ES-I3 (cell line): ENCODE results near the gene DYNC2LI1.
A peak's percentile ranks its signal among the peaks of the same experiment; 100 is the strongest.

Source experiments
- H3K36me3 ChIP-seq: 2 replicates; pipeline ENCODE4 v1.6.1; 2013; ENCODE audit warnings: mild to moderate bottlenecking, low read length, control low read depth, moderate library complexity; ENCODE audit not compliant: insufficient read depth
- H3K4me1 ChIP-seq: 2 replicates; pipeline ENCODE4 v1.6.1; 2013; ENCODE audit warnings: mild to moderate bottlenecking, control low read depth, low read length; ENCODE audit not compliant: insufficient read depth
- H3K9ac ChIP-seq: 2 replicates; pipeline ENCODE4 v1.6.1; 2013; ENCODE audit warnings: low read depth, mild to moderate bottlenecking, low read length, moderate library complexity
- H3K9me3 ChIP-seq: 2 replicates; pipeline ENCODE4 v1.6.1; 2013; ENCODE audit warnings: mild to moderate bottlenecking, low read length, moderate library complexity; ENCODE audit not compliant: control insufficient read depth, insufficient read depth

DYNC2LI1 gene

DNA sequence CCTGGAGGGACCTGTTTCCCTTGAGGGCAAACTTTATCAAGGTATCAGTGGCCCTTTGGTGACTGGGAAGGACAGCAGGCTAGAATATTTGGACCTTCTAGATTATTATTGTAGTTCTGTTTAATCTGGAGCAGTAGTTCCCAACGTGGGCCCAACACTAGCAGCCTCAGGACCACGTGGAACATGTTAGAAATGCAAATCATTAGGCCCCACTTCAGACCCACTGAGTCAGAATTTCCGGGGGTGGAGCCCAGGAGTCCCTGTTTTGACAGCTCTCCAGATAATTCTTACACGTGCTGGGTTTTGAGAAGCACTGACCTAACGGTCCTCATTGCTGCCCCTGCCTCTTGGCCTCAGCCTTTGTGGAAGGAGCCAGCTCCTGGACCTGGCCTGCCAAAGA is 25.5 kb upstream of the DYNC2LI1 start:
- Histone ChIP-seq H3K9me3 (no peaks in the 10 kb centered on the region), H3K4me1 (no peaks in the 10 kb centered on the region), H3K36me3 (no peaks in the 10 kb centered on the region; the same call in 1 of the 2 replicates), H3K9ac (no peak overlapping the region)

GRCh38 chr2:43749583-43749982 is 24.3 kb upstream of the DYNC2LI1 start:
- Histone ChIP-seq H3K9ac (no peak overlapping the region), H3K36me3 (no peaks in the 10 kb centered on the region), H3K4me1 (no peaks in the 10 kb centered on the region)

DNA sequence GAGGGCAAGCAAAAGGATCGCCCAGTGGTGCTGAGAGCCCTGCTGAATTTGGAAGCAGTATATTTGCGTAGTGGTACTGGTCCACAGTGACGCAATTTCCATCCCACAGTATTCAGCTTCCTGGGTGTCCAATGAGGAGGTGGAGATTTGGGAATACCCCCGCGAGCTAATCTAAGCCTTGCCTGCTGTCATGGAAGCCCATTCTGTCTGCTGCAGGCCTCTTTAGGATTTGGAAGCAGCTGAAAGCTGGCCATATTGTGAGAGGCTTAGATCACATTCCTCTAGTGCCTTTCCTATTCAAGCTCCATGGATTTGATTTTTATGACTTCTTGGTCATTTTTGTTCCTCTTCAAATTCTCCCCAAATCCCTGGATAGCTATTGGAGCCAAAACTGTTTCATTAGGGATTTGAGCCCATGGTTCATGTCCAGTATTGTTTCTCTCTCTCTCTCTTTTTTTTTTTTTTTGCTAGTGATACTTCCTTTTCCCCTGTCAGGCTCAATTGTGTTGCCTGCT is 22.3 kb upstream of the DYNC2LI1 start:
- Histone ChIP-seq H3K9ac (no peak overlapping the region), H3K36me3 (no peaks in the 10 kb centered on the region), H3K4me1 (no peaks in the 10 kb centered on the region), H3K9me3 (no peaks in the 10 kb centered on the region)

More at GRCh38 chr2:43749583-43749982, 24.3 kb upstream of the DYNC2LI1 start:
- H3K9me3 ChIP-seq: no peaks in the 10 kb centered on the region

GRCh38 chr2:43752302-43752701 is 21.5 kb upstream of the DYNC2LI1 start:
- no peaks in the 10 kb centered on the region for H3K36me3 ChIP-seq
- H3K9ac ChIP-seq: no peak overlapping the region
- no peaks in the 10 kb centered on the region for H3K9me3 ChIP-seq
- H3K4me1 ChIP-seq: no peaks in the 10 kb centered on the region

DNA sequence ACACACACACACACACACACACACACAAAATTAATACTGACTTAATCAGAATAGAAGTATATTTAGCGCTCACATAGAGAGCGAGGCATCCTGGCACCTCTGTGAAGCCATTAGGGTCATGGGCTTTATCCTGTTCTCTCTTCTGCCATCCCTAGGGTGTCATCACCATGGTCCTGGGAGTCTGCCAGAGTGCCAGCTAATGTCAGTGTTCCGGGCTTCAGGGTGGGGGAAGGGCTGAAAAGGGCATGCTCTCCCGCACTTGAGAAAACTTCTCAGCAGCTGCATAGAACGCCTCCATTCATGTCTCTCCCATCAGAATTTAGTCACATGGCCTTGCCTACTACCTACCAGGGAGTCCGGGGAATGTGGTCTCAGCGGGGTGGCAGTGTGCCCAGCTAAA is 19.7 kb upstream of the DYNC2LI1 start:
- H3K9me3 ChIP-seq: no peaks in the 10 kb centered on the region
- H3K4me1 ChIP-seq: no peaks in the 10 kb centered on the region
- no peaks in the 10 kb centered on the region for H3K36me3 ChIP-seq
- H3K9ac ChIP-seq: no peak overlapping the region

DNA sequence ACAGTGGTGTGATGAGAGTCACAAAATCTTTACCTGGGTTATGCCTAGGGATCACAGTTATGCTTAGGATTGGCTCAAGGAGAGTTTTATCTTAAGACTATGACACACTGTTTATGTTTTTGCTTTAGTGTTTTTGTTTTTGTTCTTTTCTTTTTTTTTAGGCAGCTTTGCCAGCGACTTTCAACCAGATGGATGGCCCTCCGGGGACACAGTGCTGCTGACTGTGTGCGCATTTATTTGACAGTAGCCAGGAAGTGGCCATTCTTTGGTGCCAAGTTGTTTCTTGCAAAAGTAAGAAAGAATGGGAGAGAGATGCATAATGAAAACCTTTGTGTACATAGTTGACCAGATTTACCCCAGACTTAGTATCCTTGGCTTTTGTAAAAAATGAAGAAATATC is 15.1 kb upstream of the DYNC2LI1 start:
- no peak overlapping the region for H3K9ac ChIP-seq
- no peaks in the 10 kb centered on the region for H3K4me1 ChIP-seq
- H3K36me3 ChIP-seq: no peaks in the 10 kb centered on the region
- no peaks in the 10 kb centered on the region for H3K9me3 ChIP-seq

DNA sequence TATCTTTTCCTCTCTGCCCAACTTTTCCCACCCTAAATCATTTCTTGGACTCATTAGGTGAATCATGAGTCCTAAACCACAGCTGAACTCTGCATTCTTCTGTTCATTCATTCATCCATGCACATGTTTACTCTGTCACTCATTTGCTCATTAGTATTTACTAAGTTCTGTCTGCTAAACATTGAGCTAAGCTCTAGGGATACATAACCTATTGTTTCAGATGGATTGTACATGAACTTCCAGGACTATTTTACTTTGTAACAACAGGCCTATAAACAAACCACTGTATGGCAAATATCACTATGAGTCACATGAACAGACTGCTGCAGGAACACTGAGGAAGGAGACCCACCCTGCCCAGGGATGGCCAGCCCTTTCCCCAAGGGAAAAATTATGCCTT is 14.6 kb upstream of the DYNC2LI1 start:
- Histone ChIP-seq H3K9me3 (no peaks in the 10 kb centered on the region), H3K9ac (no peak overlapping the region), H3K4me1 (no peaks in the 10 kb centered on the region), H3K36me3 (no peaks in the 10 kb centered on the region)

- H3K9ac ChIP-seq: no peak overlapping the region
- H3K36me3 ChIP-seq: no peaks in the 10 kb centered on the region
- H3K4me1 ChIP-seq: no peaks in the 10 kb centered on the region
- H3K9me3 ChIP-seq: no peaks in the 10 kb centered on the region
Measured at GRCh38 chr2:43762286-43762685, 11.6 kb upstream of the DYNC2LI1 start.

GRCh38 chr2:43763091-43763490 is 10.7 kb upstream of the DYNC2LI1 start:
- H3K9ac ChIP-seq: no peak overlapping the region
- no peaks in the 10 kb centered on the region for H3K9me3 ChIP-seq
- H3K4me1 ChIP-seq: no peaks in the 10 kb centered on the region
- no peaks in the 10 kb centered on the region for H3K36me3 ChIP-seq

DNA sequence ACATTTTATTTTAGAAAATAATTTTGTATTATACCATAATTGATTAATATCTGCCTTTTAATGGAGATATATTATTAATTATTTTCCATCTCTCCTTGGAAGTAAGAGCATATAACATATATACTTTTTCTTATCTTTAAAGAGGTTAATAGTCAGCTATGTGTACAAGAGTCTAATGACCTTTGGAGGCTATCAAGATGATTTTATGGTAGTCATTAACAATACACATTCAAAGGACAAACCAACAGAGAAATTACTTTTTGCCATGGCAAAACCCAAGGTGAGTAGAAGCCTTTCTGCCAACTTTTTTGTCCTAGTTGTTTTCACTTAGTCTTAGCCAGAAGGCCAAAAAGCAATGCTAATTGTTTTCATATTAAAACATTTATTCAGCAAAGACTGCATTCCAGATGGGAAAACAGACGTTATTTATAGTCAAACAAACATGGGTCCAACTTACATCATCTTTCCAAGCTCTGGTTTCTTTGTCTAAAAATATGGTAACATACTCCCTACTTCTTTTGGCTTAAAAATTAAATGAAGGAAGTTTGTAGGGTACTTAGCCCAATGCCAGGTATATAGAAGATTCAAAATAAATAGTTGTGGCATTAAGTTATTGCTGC is 9.6 kb upstream of the DYNC2LI1 start:
- no peaks in the 10 kb centered on the region for H3K9me3 ChIP-seq
- H3K36me3 ChIP-seq: no peaks in the 10 kb centered on the region
- no peak overlapping the region for H3K9ac ChIP-seq
- H3K4me1 ChIP-seq: no peaks in the 10 kb centered on the region

- Histone ChIP-seq H3K9me3 (no peaks in the 10 kb centered on the region), H3K36me3 (no peaks in the 10 kb centered on the region), H3K9ac (no peak overlapping the region), H3K4me1 (no peaks in the 10 kb centered on the region)
Measured at GRCh38 chr2:43766006-43766405, 7.8 kb upstream of the DYNC2LI1 start.

GRCh38 chr2:43774617-43775016 is 778 bp downstream of the DYNC2LI1 start:
- peak overlapping the region; percentile 85 for H3K9ac ChIP-seq
- no peaks in the 10 kb centered on the region for H3K4me1 ChIP-seq
- no peaks in the 10 kb centered on the region; the same call in 1 of the 2 replicates for H3K36me3 ChIP-seq
- H3K9me3 ChIP-seq: no peaks in the 10 kb centered on the region

- H3K9me3 ChIP-seq: no peaks in the 10 kb centered on the region
- no peaks in the 10 kb centered on the region for H3K4me1 ChIP-seq
- H3K36me3 ChIP-seq: no peaks in the 10 kb centered on the region; the same call in 1 of the 2 replicates
- H3K9ac ChIP-seq: no peak overlapping the region
Measured at GRCh38 chr2:43776324-43776723, 2.5 kb downstream of the DYNC2LI1 start.

DNA sequence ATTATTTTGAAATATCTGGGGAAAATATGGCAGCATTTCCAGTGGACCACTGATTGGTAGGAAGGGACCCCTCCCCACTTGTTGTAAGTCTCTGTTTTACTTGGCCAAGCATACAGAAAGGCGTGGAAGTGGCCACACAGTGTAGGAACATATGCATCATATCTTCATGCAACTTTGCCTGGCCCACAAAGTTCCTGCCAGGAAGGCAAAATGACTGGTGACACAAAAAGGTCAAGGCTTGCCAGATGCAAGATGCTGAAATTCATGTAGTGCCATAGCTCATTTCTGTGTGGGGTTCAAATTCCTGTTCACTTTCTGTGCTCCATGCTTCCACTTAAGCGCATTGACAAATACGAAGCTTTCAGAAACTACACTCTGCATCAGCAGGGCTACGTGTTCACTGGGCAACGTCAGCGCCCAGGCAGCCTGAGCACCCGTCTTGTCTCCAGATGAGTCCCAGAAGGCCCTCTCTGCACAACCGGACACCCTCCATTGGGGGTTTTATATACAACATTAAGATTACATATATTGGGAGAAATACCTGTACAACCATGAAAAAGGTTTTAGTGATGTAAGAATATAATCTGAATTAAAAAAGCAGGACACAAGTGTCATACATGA is 3.6 kb downstream of the DYNC2LI1 start:
- no peak overlapping the region for H3K9ac ChIP-seq
- H3K4me1 ChIP-seq: no peaks in the 10 kb centered on the region
- H3K9me3 ChIP-seq: no peaks in the 10 kb centered on the region
- no peaks in the 10 kb centered on the region; the same call in 1 of the 2 replicates for H3K36me3 ChIP-seq

- Histone ChIP-seq H3K36me3 (no peaks in the 10 kb centered on the region; the same call in 1 of the 2 replicates), H3K9ac (no peak overlapping the region), H3K9me3 (no peaks in the 10 kb centered on the region), H3K4me1 (no peaks in the 10 kb centered on the region)
Measured at GRCh38 chr2:43778233-43778632, 4.4 kb downstream of the DYNC2LI1 start.
